K562 (cell line): ENCODE data around the gene LY6G5B. TPM values are rescaled to one million over a fixed set of nuclear protein-coding genes. Genes with fewer than 3 reads are reported as not detected.

Experiments used
- ATF1 ChIP-seq, 2 experiments: fragments of 450-650 bp in 1 of 2; IDR thresholded peaks; 2 replicates each; pipeline ENCODE4 v1.6.1; 2016; ENCODE audit warnings: missing compliant biosample characterization in 1 of 2, missing genetic modification characterization in 1 of 2
- BDP1 ChIP-seq: IDR thresholded peaks from 3 replicates; pipeline ENCODE4 v1.6.1; 2011; ENCODE audit not compliant: insufficient read length, insufficient read depth
- CAMTA2 ChIP-seq: fragments of 250-450 bp; sonication (Bioruptor Pico); conservative IDR thresholded peaks from 2 replicates; pipeline ENCODE4 v1.5.1; 2022
- CHCHD3 ChIP-seq: fragments of 250-450 bp; sonication (Bioruptor Pico); IDR thresholded peaks from 2 replicates; pipeline ENCODE4 v2.1.2; 2022; ENCODE audit warnings: mild to moderate bottlenecking
- COPS2 ChIP-seq: fragments of 450-650 bp; conservative IDR thresholded peaks from 2 replicates; pipeline ENCODE4 v1.6.1; 2016; ENCODE audit warnings: mild to moderate bottlenecking, moderate library complexity
- EGR1 ChIP-seq: fragments of 450-650 bp; conservative IDR thresholded peaks from 2 replicates; pipeline ENCODE4 v1.6.1; 2017; ENCODE audit warnings: mild to moderate bottlenecking
- ELF2 ChIP-seq: fragments of 250-450 bp; sonication (Bioruptor Pico); IDR thresholded peaks from 2 replicates; pipeline ENCODE4 v1.5.0; 2021; ENCODE audit warnings: mild to moderate bottlenecking
- HDAC1 ChIP-seq, 2 experiments: fragments of 450-650 bp; IDR thresholded peaks; 2 replicates each; pipeline ENCODE4 v1.6.1; 2016 to 2017; ENCODE audit warnings: inconsistent platforms in 1 of 2, mild to moderate bottlenecking in 1 of 2, moderate library complexity in 1 of 2
- HNRNPH1 ChIP-seq: fragments of 200-400 bp; formaldehyde crosslinking; optimal IDR thresholded peaks from 2 replicates; pipeline ENCODE3; 2017; ENCODE audit warnings: low read depth, mild to moderate bottlenecking, low read length, moderate library complexity
- HOXB6 ChIP-seq: fragments of 250-450 bp; sonication (Bioruptor Pico); IDR thresholded peaks from 2 replicates; pipeline ENCODE4 v1.5.1; 2022; ENCODE audit warnings: mild to moderate bottlenecking, borderline replicate concordance
- JUNB ChIP-seq: fragments of 450-650 bp; formaldehyde crosslinking; conservative IDR thresholded peaks from 2 replicates; pipeline ENCODE4 v1.4.0; 2020; ENCODE audit warnings: mild to moderate bottlenecking
- NFATC3 ChIP-seq: fragments of 450-650 bp; IDR thresholded peaks from 2 replicates; pipeline ENCODE4 v1.6.1; 2017; ENCODE audit warnings: mild to moderate bottlenecking
- NR2C2 ChIP-seq, 2 experiments: fragments of 200-800 bp in 1 of 2; sonication (Bioruptor generic) in 1 of 2; sonication (generic) in 1 of 2; formaldehyde crosslinking in 1 of 2; IDR thresholded peaks; 2 replicates each; pipeline versions ENCODE4 v1.6.1 to v1.8.0; 2016 to 2022; ENCODE audit warnings: mild to moderate bottlenecking in 1 of 2, missing compliant biosample characterization in 1 of 2, missing genetic modification characterization in 1 of 2, missing genetic modification reagents in 1 of 2
- PHB ChIP-seq: fragments of 250-450 bp; sonication (Bioruptor Pico); IDR thresholded peaks from 2 replicates; pipeline ENCODE4 v1.5.0; 2021
- RAD51 ChIP-seq: fragments of 450-650 bp; IDR thresholded peaks from 2 replicates; pipeline ENCODE4 v1.7.1; 2016; ENCODE audit warnings: low read depth, mild to moderate bottlenecking, borderline replicate concordance
- SOX6 ChIP-seq: fragments of 450-650 bp; IDR thresholded peaks from 2 replicates; pipeline ENCODE4 v1.6.1; 2014; ENCODE audit warnings: mild to moderate bottlenecking
- TAL1 ChIP-seq: fragments of 450-650 bp; IDR thresholded peaks from 2 replicates; pipeline ENCODE4 v1.6.1; 2016; ENCODE audit warnings: mild to moderate bottlenecking
- TEAD1 ChIP-seq, 2 experiments: fragments of 450-650 bp in 1 of 2; sonication (generic) in 1 of 2; formaldehyde crosslinking; IDR thresholded peaks; 2 replicates each; pipeline versions ENCODE4 v1.4.0 to v1.8.0; 2020 to 2022; ENCODE audit warnings: mild to moderate bottlenecking in 2 of 2, missing genetic modification reagents in 1 of 2
- TRIM24 ChIP-seq, 2 experiments: fragments of 450-650 bp; IDR thresholded peaks; 2 replicates each; pipeline ENCODE4 v1.6.1; 2016
- WHSC1 ChIP-seq: IDR thresholded peaks from one replicate; pipeline ENCODE4 v1.6.1; 2012; ENCODE audit warnings: low read length, control low read depth, inconsistent platforms
- ZC3H8 ChIP-seq: fragments of 450-650 bp; IDR thresholded peaks from 2 replicates; pipeline ENCODE4 v1.6.1; 2017
- ZNF589 ChIP-seq: fragments of 200-800 bp; sonication (Bioruptor generic); IDR thresholded peaks from 2 replicates; pipeline ENCODE4 v1.6.1; 2016; ENCODE audit warnings: low read depth, missing genetic modification characterization, missing compliant biosample characterization
- polyA plus RNA-seq, 8 experiments: library from polyadenylated mRNA; depleted of rRNA in 4 of 8; stranded (reverse) in 5 of 8; unstranded in 3 of 8; fragments of >200 nt; fragmentation: Nextera tagmentation in 2 of 8; fragmentation: Illumina TruSeq in 1 of 8; extraction: Ambion mirVana in 2 of 8; extraction: Trizol in 1 of 8; gene quantifications; 2 replicates each; pipeline versions ENCODE4 v1.2.1 to v1.2.3, GENCODE V29; 2011 to 2014; ENCODE audit warnings: inconsistent platforms in 1 of 8, missing spikeins in 1 of 8
- total RNA-seq, 7 experiments: library from RNA; depleted of rRNA in 6 of 7; stranded (reverse); fragments of >200 nt in 6 of 7; fragmentation: Illumina TruSeq in 2 of 7; extraction: Trizol in 2 of 7; gene quantifications; 2 replicates each; pipeline versions ENCODE4 v1.2.1 to v1.2.3, GENCODE V29; 2011 to 2021; ENCODE audit warnings: low replicate concordance in 1 of 7
- TF ChIP-seq, protein P1 (sequence below): sonication (generic); formaldehyde crosslinking; IDR thresholded peaks from 2 replicates; pipeline ENCODE4 v1.8.1; 2022; ENCODE audit warnings: missing genetic modification reagents
- TF ChIP-seq, protein P2 (sequence below): fragments of 250-450 bp; sonication (Bioruptor Pico); IDR thresholded peaks from 2 replicates; pipeline ENCODE4 v1.4.0; 2020; ENCODE audit warnings: borderline replicate concordance
- TF ChIP-seq, protein P3 (sequence below): fragments of 450-650 bp; IDR thresholded peaks from 2 replicates; pipeline ENCODE4 v1.6.1; 2016; ENCODE audit warnings: mild to moderate bottlenecking

LY6G5B gene
- total and polyA plus RNA-seq, 9 of the 15 experiments (the other 6 are each of a cell fraction or from before 2014, with no cell fraction given) = 6.0 to 27.0 (median 7.5) TPM

DNA sequence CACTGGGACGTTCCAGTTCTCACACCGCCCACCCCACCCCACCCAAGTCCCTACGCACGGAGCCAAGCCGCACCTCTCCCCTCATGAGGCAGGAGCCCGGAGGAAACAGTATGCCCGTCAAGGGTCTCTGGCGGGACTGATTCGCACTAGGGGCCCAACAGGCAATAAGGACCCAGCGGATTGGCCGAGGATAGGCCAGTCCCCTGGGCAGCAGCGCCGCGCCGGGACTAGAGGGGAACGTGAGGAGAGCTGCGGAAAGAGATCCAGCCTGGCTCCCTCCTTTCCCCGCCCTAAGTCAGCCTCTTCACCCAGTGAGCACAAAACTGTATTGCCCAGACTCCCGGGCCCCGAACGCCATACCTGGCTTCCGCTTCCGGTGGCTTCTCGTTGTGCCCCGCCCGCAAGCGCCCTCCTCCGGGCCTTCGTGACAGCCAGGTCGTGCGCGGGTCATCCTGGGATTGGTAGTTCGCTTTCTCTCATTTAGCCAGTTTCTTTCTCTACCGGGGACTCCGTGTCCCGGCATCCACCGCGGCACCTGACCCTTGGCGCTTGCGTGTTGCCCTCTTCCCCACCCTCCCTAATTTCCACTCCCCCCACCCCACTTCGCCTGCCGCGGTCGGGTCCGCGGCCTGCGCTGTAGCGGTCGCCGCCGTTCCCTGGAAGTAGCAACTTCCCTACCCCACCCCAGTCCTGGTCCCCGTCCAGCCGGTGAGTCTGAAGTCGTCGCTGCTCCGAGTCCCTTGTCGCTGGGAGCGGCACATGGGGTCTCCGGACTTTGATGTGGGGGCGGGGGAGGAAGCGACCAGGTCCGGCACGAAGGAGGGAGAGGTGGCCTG lies 4.1 kb upstream of the LY6G5B start, which contains the start of gene CSNK2B (continued):
- TF ChIP-seq, protein P1, sequence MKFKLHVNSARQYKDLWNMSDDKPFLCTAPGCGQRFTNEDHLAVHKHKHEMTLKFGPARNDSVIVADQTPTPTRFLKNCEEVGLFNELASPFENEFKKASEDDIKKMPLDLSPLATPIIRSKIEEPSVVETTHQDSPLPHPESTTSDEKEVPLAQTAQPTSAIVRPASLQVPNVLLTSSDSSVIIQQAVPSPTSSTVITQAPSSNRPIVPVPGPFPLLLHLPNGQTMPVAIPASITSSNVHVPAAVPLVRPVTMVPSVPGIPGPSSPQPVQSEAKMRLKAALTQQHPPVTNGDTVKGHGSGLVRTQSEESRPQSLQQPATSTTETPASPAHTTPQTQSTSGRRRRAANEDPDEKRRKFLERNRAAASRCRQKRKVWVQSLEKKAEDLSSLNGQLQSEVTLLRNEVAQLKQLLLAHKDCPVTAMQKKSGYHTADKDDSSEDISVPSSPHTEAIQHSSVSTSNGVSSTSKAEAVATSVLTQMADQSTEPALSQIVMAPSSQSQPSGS = no peak
- peak; percentile 94 for TF ChIP-seq CHCHD3 (CRISPR knock-in tag)
- peak; percentile 78 for TF ChIP-seq RAD51
- TF ChIP-seq NFATC3 = peak; percentile 96
- TF ChIP-seq TEAD1 (CRISPR knock-in tag; IDR thresholded peaks at IDR 0.05) = no peak
- 0 out of 2 replicates have a peak, but pooled peaks have one; percentile 23 for TF ChIP-seq JUNB (CRISPR knock-in tag)
- no peak for TF ChIP-seq HOXB6 (CRISPR knock-in tag)
- peak; percentile 60; the same call in 1 of the 2 replicates for TF ChIP-seq ZC3H8
- TF ChIP-seq TRIM24 (IDR thresholded peaks at IDR 0.05) = 0 out of 4 replicates have a peak, but pooled peaks of 1 of the 2 experiments have one; percentile 7
- peak in 1 of 2 experiments; percentile 97; a peak in 2 of 4 replicates for TF ChIP-seq HDAC1 (IDR thresholded peaks at IDR 0.05)
- no peak for TF ChIP-seq HNRNPH1
- peak; percentile 83 for TF ChIP-seq ELF2 (CRISPR knock-in tag)
- TF ChIP-seq ZNF589 (CRISPR knock-in tag) = no peak
- no peak for TF ChIP-seq TAL1
- TF ChIP-seq, protein P2, sequence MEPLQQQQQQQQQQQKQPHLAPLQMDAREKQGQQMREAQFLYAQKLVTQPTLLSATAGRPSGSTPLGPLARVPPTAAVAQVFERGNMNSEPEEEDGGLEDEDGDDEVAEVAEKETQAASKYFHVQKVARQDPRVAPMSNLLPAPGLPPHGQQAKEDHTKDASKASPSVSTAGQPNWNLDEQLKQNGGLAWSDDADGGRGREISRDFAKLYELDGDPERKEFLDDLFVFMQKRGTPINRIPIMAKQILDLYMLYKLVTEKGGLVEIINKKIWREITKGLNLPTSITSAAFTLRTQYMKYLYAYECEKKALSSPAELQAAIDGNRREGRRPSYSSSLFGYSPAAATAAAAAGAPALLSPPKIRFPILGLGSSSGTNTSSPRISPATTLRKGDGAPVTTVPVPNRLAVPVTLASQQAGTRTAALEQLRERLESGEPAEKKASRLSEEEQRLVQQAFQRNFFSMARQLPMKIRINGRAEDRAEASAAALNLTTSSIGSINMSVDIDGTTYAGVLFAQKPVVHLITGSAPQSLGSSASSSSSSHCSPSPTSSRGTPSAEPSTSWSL (CRISPR knock-in tag) = peak; percentile 83; the same call in 1 of the 2 replicates
- no peak for TF ChIP-seq COPS2
- TF ChIP-seq BDP1 = no peak
- TF ChIP-seq, protein P3, sequence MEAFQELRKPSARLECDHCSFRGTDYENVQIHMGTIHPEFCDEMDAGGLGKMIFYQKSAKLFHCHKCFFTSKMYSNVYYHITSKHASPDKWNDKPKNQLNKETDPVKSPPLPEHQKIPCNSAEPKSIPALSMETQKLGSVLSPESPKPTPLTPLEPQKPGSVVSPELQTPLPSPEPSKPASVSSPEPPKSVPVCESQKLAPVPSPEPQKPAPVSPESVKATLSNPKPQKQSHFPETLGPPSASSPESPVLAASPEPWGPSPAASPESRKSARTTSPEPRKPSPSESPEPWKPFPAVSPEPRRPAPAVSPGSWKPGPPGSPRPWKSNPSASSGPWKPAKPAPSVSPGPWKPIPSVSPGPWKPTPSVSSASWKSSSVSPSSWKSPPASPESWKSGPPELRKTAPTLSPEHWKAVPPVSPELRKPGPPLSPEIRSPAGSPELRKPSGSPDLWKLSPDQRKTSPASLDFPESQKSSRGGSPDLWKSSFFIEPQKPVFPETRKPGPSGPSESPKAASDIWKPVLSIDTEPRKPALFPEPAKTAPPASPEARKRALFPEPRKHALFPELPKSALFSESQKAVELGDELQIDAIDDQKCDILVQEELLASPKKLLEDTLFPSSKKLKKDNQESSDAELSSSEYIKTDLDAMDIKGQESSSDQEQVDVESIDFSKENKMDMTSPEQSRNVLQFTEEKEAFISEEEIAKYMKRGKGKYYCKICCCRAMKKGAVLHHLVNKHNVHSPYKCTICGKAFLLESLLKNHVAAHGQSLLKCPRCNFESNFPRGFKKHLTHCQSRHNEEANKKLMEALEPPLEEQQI = no peak
- TF ChIP-seq PHB (CRISPR knock-in tag) = peak; percentile 96
- no peak for TF ChIP-seq EGR1
- peak; percentile 40; the same call in 1 of the 2 replicates for TF ChIP-seq SOX6
- TF ChIP-seq NR2C2 (CRISPR knock-in tag; IDR thresholded peaks at IDR 0.05) = peak; percentile 98
- no peak for TF ChIP-seq NR2C2 (tag; IDR thresholded peaks at IDR 0.05)
- TF ChIP-seq CAMTA2 (CRISPR knock-in tag) = peak; percentile 95
- TF ChIP-seq ATF1 (CRISPR knock-in tag; IDR thresholded peaks at IDR 0.05) = no peak
- TF ChIP-seq ATF1 (tag; IDR thresholded peaks at IDR 0.05) = peak; percentile 96
- no peak for TF ChIP-seq WHSC1
